ENCODE measurements around the gene GRK6. TPM values are rescaled to one million over a fixed set of nuclear protein-coding genes. Genes with fewer than 3 reads are reported as not detected.
A peak's percentile ranks its signal among the peaks of the same experiment; 100 is the strongest.

Gene GRK6
- total RNA-seq, 1 experiment from 2014 or later, result 60.9 TPM

DNA sequence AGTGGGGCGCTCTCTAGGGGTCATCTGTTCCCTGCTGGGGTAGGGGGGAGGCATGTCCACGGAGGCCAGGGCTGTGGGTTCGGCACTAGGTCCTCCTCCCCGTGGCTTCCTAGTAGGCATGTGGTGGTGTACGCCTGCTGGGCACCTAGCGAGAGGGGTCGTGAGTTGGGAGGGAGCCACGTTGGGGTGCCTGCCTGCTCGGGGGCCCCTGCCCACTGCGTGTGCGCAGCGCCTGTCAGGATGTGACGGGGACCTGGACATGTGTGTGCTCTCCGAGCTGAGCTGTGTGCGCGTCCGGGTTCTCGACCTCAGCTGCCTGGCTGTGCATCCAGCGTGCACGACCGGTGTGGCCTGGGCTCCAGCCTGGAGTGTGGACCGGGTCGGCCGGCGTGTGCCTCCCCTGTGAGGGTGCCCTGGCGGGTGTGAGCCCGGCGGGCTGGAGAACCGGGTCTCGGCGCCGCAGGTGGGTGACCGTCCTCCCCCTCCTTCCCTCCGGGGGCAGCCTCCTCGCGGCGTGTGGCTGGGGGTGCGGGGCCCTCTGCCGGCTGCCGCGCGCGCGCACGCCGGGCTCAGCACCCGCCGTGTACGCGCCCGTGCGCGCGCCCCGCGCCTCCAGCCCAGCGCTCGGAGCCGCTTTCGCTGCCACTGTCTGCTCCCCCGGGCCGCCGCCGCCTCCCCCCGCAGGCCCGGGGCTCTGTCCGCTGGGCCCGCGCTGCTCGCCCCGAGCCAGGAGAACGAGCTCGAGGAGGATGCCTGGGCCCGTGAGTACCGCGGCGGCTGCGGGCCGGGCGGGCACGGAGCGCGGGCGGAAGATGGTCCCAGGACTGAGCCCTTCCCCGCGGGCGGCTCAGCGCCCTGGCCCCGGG, 20.0 kb downstream of the GRK6 start, which contains the start of gene PRR7:
TSS of gene PRR7 (plus strand) at position 615 of the 866 bp plus-strand sequence. CDS start 8,254 bp downstream, outside the sequence.
- in situ Hi-C loops (cut with HindIII; ENCODE audit: low pct_unique_long_range_greater_than_20kb, low sequenced_read_pairs), result no loop called here
- DNase-seq (ENCODE audit: low read depth), result peak; percentile 78

DNA sequence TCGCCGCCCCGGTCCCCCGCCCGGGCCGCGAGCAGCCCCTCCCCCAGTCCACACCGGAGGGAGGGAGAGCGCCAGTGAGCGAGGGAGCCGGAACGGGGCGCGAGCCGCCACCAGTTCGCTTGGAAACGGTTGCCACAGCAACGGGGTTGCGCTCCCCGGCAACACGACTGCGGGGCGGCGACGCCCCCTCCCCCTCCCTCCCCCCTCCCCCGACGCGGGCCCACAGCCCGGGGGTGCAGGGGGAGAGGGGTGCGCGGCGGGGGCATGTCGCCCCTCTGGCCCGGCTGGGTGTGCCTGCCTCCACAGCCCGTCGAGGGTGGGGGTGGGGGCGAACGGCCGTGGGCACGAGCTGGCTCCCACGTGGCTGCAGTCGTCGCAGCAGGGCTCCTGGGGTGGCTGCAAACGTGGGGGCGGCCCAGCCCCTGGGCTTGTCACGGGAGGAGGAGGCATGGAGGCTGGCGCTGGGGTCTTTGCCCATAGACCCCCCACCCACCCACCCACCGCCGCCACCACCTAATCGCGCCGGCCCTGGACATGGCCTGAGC, 20.7 kb downstream of the GRK6 start:
- peak; percentile 65 for DNase-seq (ENCODE audit: low read depth)
- in situ Hi-C loops (cut with HindIII; ENCODE audit: low pct_unique_long_range_greater_than_20kb, low sequenced_read_pairs), result no loop called here

GRCh38 chr5:177447611-177448243, 21.3 kb downstream of the GRK6 start:
- in situ Hi-C loops (cut with HindIII; ENCODE audit: low pct_unique_long_range_greater_than_20kb, low sequenced_read_pairs), result no loop called here

GRCh38 chr5:177448244-177448950, 21.9 kb downstream of the GRK6 start:
- in situ Hi-C loops (cut with HindIII; ENCODE audit: low pct_unique_long_range_greater_than_20kb, low sequenced_read_pairs), result no loop called here
- DNase-seq (ENCODE audit: low read depth), result no peak

More at GRCh38 chr5:177447611-177448243, 21.3 kb downstream of the GRK6 start:
- peak; percentile 96 for DNase-seq (ENCODE audit: low read depth)

DNA sequence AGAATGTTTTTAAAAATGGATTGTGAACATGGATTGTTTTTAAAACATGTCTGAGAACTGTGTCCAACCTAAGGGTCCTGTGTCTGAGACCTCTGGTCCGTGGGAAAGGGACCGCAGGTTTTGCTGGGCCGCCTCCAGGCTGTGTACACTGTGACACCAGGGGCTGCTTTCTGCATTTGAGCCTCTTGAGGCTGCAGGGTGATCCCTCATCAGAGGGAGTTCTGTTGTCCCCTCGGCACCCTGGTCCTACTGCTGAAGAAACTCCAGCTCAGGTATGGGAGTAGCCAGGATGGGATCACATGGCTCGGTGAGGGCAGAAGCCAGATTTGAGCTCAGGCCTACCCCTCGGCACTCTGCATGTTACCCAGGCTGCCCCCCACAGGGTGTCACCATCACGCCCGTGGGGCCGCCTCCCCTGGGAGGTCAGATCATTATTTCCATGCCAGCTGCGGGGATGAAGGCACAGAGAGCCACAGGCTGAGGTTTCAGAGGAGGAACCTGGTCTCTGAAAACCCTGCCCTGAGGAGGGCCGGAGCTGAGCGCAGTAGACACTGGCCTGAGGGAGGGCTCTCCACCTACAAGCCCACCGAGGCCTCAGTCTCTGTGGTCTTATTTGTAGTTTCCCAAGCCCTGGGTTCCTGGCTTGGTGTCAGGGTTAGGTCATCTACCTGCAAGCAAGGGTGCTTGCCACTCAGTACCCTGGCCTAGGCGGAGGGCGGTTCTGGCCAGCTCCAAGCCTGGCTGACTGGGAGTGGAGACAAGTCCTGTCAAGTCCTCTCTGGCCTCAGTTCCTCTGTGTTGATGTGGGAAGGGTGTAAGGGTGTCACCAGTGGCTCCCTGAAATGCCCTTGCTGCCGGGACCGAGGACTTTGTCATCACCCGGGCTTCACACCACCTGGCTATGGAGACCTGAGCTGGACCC, 22.9 kb downstream of the GRK6 start:
- in situ Hi-C loops (cut with HindIII; ENCODE audit: low pct_unique_long_range_greater_than_20kb, low sequenced_read_pairs), result no loop called here
- no peak for DNase-seq (ENCODE audit: low read depth)

GRCh38 chr5:177450667-177451424, 24.4 kb downstream of the GRK6 start:
- no peak for DNase-seq (ENCODE audit: low read depth)
- in situ Hi-C loops (cut with HindIII; ENCODE audit: low pct_unique_long_range_greater_than_20kb, low sequenced_read_pairs), result no loop called here

- no peak for DNase-seq (ENCODE audit: low read depth)
- in situ Hi-C loops (cut with HindIII; ENCODE audit: low pct_unique_long_range_greater_than_20kb, low sequenced_read_pairs), result no loop called here
Measured at GRCh38 chr5:177452688-177453638, 26.5 kb downstream of the GRK6 start.

DNA sequence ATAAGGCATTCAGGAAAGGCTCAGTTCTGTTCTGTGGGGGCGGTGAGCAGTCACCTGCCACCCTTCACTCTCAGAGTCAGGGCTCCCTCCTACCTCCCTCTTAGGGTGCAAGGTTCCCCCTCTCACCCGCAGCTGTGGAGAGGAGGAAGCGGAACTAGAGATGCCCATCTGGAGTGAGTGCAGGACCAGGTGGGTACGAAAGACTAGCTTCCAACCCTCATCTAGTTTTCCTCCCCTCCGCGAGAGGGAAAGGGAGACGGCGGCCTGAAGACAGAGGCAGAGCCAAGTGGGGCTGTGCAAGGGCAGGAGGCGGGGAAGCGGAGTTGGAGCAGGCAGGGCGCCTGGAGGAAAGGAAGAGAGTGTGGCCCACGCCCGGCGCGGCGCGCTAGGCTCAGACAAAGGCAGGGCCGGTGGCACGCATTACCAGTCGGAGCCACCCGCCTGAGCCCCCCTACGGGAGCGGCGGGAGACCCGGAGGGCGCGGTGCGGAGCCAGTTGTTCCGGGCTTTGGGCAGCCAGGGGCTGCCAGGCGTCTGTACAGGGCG, 27.4 kb downstream of the GRK6 start:
- in situ Hi-C loops (cut with HindIII; ENCODE audit: low pct_unique_long_range_greater_than_20kb, low sequenced_read_pairs), result no loop called here
- no peak for DNase-seq (ENCODE audit: low read depth)

GRCh38 chr5:177454397-177455035, 28.0 kb downstream of the GRK6 start:
- in situ Hi-C loops (cut with HindIII; ENCODE audit: low pct_unique_long_range_greater_than_20kb, low sequenced_read_pairs), result no loop called here
- DNase-seq (ENCODE audit: low read depth), result peak; percentile 92

GRCh38 chr5:177455036-177455660, 28.7 kb downstream of the GRK6 start:
- peak; percentile 90 for DNase-seq (ENCODE audit: low read depth)
- in situ Hi-C loops (cut with HindIII; ENCODE audit: low pct_unique_long_range_greater_than_20kb, low sequenced_read_pairs), result no loop called here

- peak; percentile 77 for DNase-seq (ENCODE audit: low read depth)
- in situ Hi-C loops (cut with HindIII; ENCODE audit: low pct_unique_long_range_greater_than_20kb, low sequenced_read_pairs), result no loop called here
Measured at GRCh38 chr5:177455661-177456590, 29.4 kb downstream of the GRK6 start.

DNA sequence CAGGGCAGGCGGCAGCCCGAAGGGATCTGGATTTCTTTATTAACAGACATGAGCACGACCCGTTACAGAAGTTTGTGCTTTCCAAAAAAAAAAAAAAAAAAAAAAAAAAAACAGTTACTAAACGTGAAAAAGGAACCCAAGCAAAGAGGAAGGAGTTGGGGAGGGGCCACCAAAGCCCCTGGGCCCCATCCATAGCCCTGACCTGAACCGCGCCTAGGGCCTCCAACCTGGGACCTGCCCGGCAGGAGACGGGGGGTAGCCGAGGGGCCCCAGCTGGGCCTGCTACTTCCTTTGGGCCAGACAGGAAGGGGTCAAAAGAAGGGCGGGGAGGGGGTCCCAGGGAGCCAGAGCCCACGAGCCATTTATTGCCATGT, 30.1 kb downstream of the GRK6 start:
- no peak for DNase-seq (ENCODE audit: low read depth)
- in situ Hi-C loops (cut with HindIII; ENCODE audit: low pct_unique_long_range_greater_than_20kb, low sequenced_read_pairs), result no loop called here

- in situ Hi-C loops (cut with HindIII; ENCODE audit: low pct_unique_long_range_greater_than_20kb, low sequenced_read_pairs), result no loop called here
- peak; percentile 97 for DNase-seq (ENCODE audit: low read depth)
Measured at GRCh38 chr5:177456976-177457851, 30.7 kb downstream of the GRK6 start.
